A549 (cell line): ENCODE results near the gene DBH.

Experiments
- JUN ChIP-seq, 2 experiments: fragments of >200 bp; sonication (Bioruptor Twin); formaldehyde crosslinking; IDR thresholded peaks; 2 replicates in 1 of 2; 3 replicates in 1 of 2; pipeline ENCODE4 v1.6.1; 2016 to 2017
- MAZ ChIP-seq: fragments of 150-350 bp; IDR thresholded peaks from 2 replicates; pipeline ENCODE4 v1.6.1; 2014; ENCODE audit warnings: antibody characterized with exemption, low read depth, low read length, borderline replicate concordance
- PHF8 ChIP-seq: fragments of 200-600 bp; sonication (generic); IDR thresholded peaks from 2 replicates; pipeline ENCODE4 v1.6.1; 2016; ENCODE audit warnings: low read depth, mild to moderate bottlenecking, antibody characterized with exemption, moderate library complexity, borderline replicate concordance
- POLR2A ChIP-seq: IDR thresholded peaks from 2 replicates; pipeline ENCODE4 v1.6.1; 2012; ENCODE audit warnings: mild to moderate bottlenecking, low read length
- RCOR1 ChIP-seq: fragments of 150-350 bp; IDR thresholded peaks from 2 replicates; pipeline ENCODE4 v1.6.1; 2014; ENCODE audit warnings: antibody characterized with exemption, low read length, low read depth
- TF ChIP-seq, protein P1 (sequence below): fragments of 200-600 bp; sonication (generic); IDR thresholded peaks from 2 replicates; pipeline ENCODE4 v1.6.1; 2016; ENCODE audit warnings: antibody characterized with exemption, mild to moderate bottlenecking, moderate library complexity
- TF ChIP-seq, protein P2 (sequence below): IDR thresholded peaks from 2 replicates; pipeline ENCODE4 v1.6.1; 2012
- TF ChIP-seq, protein P3 (sequence below): fragments of >200 bp; sonication (Bioruptor Twin); formaldehyde crosslinking; IDR thresholded peaks from 3 replicates; pipeline ENCODE4 v1.5.1; 2016

DNA sequence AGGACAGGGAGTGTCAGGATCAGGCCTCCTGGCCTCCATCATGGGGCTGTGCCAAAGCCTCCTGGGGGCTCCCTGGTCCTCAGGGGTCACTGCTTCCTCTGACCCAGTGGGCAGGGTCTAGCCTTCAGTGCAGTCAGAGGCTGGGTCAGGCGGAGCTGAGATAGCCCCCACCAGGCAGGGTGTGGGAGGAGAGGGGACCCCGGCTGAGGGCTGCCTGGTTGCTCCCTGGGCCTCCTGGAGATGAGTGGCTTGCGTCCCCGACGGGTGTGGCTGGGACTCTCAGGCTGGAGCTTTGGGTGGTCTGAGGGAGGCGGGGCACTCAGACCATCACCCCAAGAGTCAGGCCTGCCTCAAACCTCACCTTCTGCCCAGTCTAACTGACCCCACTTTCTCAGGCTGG, 48.7 kb upstream of the DBH start:
- no peak for TF ChIP-seq POLR2A
- TF ChIP-seq RCOR1 = no peak
- TF ChIP-seq, protein P1, sequence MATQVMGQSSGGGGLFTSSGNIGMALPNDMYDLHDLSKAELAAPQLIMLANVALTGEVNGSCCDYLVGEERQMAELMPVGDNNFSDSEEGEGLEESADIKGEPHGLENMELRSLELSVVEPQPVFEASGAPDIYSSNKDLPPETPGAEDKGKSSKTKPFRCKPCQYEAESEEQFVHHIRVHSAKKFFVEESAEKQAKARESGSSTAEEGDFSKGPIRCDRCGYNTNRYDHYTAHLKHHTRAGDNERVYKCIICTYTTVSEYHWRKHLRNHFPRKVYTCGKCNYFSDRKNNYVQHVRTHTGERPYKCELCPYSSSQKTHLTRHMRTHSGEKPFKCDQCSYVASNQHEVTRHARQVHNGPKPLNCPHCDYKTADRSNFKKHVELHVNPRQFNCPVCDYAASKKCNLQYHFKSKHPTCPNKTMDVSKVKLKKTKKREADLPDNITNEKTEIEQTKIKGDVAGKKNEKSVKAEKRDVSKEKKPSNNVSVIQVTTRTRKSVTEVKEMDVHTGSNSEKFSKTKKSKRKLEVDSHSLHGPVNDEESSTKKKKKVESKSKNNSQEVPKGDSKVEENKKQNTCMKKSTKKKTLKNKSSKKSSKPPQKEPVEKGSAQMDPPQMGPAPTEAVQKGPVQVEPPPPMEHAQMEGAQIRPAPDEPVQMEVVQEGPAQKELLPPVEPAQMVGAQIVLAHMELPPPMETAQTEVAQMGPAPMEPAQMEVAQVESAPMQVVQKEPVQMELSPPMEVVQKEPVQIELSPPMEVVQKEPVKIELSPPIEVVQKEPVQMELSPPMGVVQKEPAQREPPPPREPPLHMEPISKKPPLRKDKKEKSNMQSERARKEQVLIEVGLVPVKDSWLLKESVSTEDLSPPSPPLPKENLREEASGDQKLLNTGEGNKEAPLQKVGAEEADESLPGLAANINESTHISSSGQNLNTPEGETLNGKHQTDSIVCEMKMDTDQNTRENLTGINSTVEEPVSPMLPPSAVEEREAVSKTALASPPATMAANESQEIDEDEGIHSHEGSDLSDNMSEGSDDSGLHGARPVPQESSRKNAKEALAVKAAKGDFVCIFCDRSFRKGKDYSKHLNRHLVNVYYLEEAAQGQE = no peak
- no peak for TF ChIP-seq MAZ
- TF ChIP-seq, protein P2, sequence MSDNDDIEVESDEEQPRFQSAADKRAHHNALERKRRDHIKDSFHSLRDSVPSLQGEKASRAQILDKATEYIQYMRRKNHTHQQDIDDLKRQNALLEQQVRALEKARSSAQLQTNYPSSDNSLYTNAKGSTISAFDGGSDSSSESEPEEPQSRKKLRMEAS = no peak
- TF ChIP-seq JUN (IDR thresholded peaks at IDR 0.05) = no peak
- TF ChIP-seq, protein P3, sequence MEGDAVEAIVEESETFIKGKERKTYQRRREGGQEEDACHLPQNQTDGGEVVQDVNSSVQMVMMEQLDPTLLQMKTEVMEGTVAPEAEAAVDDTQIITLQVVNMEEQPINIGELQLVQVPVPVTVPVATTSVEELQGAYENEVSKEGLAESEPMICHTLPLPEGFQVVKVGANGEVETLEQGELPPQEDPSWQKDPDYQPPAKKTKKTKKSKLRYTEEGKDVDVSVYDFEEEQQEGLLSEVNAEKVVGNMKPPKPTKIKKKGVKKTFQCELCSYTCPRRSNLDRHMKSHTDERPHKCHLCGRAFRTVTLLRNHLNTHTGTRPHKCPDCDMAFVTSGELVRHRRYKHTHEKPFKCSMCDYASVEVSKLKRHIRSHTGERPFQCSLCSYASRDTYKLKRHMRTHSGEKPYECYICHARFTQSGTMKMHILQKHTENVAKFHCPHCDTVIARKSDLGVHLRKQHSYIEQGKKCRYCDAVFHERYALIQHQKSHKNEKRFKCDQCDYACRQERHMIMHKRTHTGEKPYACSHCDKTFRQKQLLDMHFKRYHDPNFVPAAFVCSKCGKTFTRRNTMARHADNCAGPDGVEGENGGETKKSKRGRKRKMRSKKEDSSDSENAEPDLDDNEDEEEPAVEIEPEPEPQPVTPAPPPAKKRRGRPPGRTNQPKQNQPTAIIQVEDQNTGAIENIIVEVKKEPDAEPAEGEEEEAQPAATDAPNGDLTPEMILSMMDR = no peak
- no peak for TF ChIP-seq PHF8
